H9 (cell line): ENCODE results near the gene ATXN7. TPM values are rescaled to one million over a fixed set of nuclear protein-coding genes. Genes with fewer than 3 reads are reported as not detected.

ENCODE experiments used
- DNase-seq: peaks from one replicate; pipeline ENCODE4 v3.0.0-alpha.2; 2017
- H2AFZ ChIP-seq: one replicate; pipeline ENCODE4 v1.6.1; 2013; ENCODE audit warnings: mild to moderate bottlenecking, low read length, control low read depth, moderate library complexity
- H2AK5ac ChIP-seq: 2 replicates; pipeline ENCODE4 v1.6.1; 2013; ENCODE audit warnings: low read length, control low read depth, mixed read lengths; ENCODE audit not compliant: insufficient read length
- H2BK120ac ChIP-seq: one replicate; pipeline ENCODE4 v1.6.1; 2013; ENCODE audit warnings: low read depth, mild to moderate bottlenecking, low read length, control low read depth, inconsistent platforms; ENCODE audit not compliant: poor library complexity, severe bottlenecking
- H2BK12ac ChIP-seq: 2 replicates; pipeline ENCODE4 v1.6.1; 2013; ENCODE audit warnings: low read length, control low read depth, mixed read lengths, low read depth; ENCODE audit not compliant: insufficient read length
- H2BK15ac ChIP-seq: 2 replicates; pipeline ENCODE4 v1.6.1; 2013; ENCODE audit warnings: low read depth, low read length, control low read depth
- H2BK20ac ChIP-seq: one replicate; pipeline ENCODE4 v1.6.1; 2013; ENCODE audit warnings: low read depth, mild to moderate bottlenecking, low read length, control low read depth, inconsistent platforms; ENCODE audit not compliant: poor library complexity, severe bottlenecking
- H2BK5ac ChIP-seq: 2 replicates; pipeline ENCODE4 v1.6.1; 2013; ENCODE audit warnings: low read length, control low read depth, mixed read lengths; ENCODE audit not compliant: insufficient read length
- H3K14ac ChIP-seq: 2 replicates; pipeline ENCODE4 v1.6.1; 2013; ENCODE audit warnings: low read length, control low read depth; ENCODE audit not compliant: insufficient read depth
- H3K18ac ChIP-seq: 2 replicates; pipeline ENCODE4 v1.6.1; 2013; ENCODE audit warnings: low read depth, mild to moderate bottlenecking, mixed read lengths, low read length, control low read depth; ENCODE audit not compliant: insufficient read length
- H3K23ac ChIP-seq: 2 replicates; pipeline ENCODE4 v1.6.1; 2013; ENCODE audit warnings: low read length, control low read depth, mixed read lengths, low read depth; ENCODE audit not compliant: insufficient read length
- H3K23me2 ChIP-seq: 2 replicates; pipeline ENCODE4 v1.6.1; 2013; ENCODE audit warnings: low read depth, mild to moderate bottlenecking, mixed read lengths, low read length, control low read depth; ENCODE audit not compliant: insufficient read length, poor library complexity, severe bottlenecking
- H3K27ac ChIP-seq: 2 replicates; pipeline ENCODE4 v1.5.1; 2013; ENCODE audit warnings: low read length, control low read depth, mixed read lengths, low read depth; ENCODE audit not compliant: insufficient read length
- H3K27me3 ChIP-seq: 2 replicates; pipeline ENCODE4 v1.6.1; 2013; ENCODE audit warnings: low read length, control low read depth, inconsistent platforms; ENCODE audit not compliant: insufficient read depth
- H3K4ac ChIP-seq: 2 replicates; pipeline ENCODE4 v1.6.1; 2013; ENCODE audit warnings: low read depth, mild to moderate bottlenecking, control low read depth, inconsistent platforms, low read length, moderate library complexity
- H3K4me1 ChIP-seq: 2 replicates; pipeline ENCODE4 v1.6.1; 2013; ENCODE audit warnings: low read length, control low read depth, inconsistent platforms; ENCODE audit not compliant: insufficient read depth
- H3K4me2 ChIP-seq: 2 replicates; pipeline ENCODE4 v1.6.1; 2013; ENCODE audit warnings: low read length, control low read depth, mixed read lengths; ENCODE audit not compliant: insufficient read length, insufficient read depth
- H3K56ac ChIP-seq: 2 replicates; pipeline ENCODE4 v1.6.1; 2013; ENCODE audit warnings: low read depth, mild to moderate bottlenecking, mixed read lengths, low read length, control low read depth; ENCODE audit not compliant: insufficient read length
- H3K79me1 ChIP-seq: 2 replicates; pipeline ENCODE4 v1.6.1; 2013; ENCODE audit warnings: low read depth, mild to moderate bottlenecking, moderate library complexity, low read length, control low read depth, inconsistent platforms; ENCODE audit not compliant: insufficient read depth, poor library complexity, severe bottlenecking
- H3K79me2 ChIP-seq: 2 replicates; pipeline ENCODE4 v1.6.1; 2013; ENCODE audit warnings: low read length, control low read depth, inconsistent platforms; ENCODE audit not compliant: insufficient read depth
- H3K9ac ChIP-seq: 2 replicates; pipeline ENCODE4 v1.6.1; 2013; ENCODE audit warnings: low read length, control low read depth, mixed read lengths; ENCODE audit not compliant: insufficient read length; ENCODE audit errors: extremely low read depth
- H3K9me3 ChIP-seq: one replicate; pipeline ENCODE4 v1.6.1; 2013; ENCODE audit warnings: low read depth, low read length, inconsistent platforms; ENCODE audit not compliant: control insufficient read depth
- H3T11ph ChIP-seq: one replicate; pipeline ENCODE4 v1.6.1; 2013; ENCODE audit warnings: mild to moderate bottlenecking, low read length, control low read depth, inconsistent platforms
- H4K20me1 ChIP-seq: one replicate; pipeline ENCODE4 v1.6.1; 2013; ENCODE audit not compliant: control insufficient read depth, insufficient read length, insufficient read depth
- H4K5ac ChIP-seq: 2 replicates; pipeline ENCODE4 v1.6.1; 2013; ENCODE audit warnings: low read depth, mild to moderate bottlenecking, mixed read lengths, low read length, control low read depth; ENCODE audit not compliant: insufficient read length
- H4K8ac ChIP-seq: replicated peaks from 2 replicates; pipeline ENCODE4 v1.6.1; 2013; ENCODE audit warnings: low read length, control low read depth, mixed read lengths, low read depth; ENCODE audit not compliant: insufficient read length
- H4K91ac ChIP-seq: 2 replicates; pipeline ENCODE4 v1.6.1; 2013; ENCODE audit warnings: low read depth, mild to moderate bottlenecking, moderate library complexity, mixed read lengths, low read length, control low read depth; ENCODE audit not compliant: insufficient read length
- H3K27ac Mint-ChIP-seq, 3 experiments: 2 replicates in 2 of 3; 3 replicates in 1 of 3; pipeline ENCODE4 v1.8.0; 2020 to 2021; ENCODE audit warnings: mixed read lengths in 3 of 3, mild to moderate bottlenecking in 1 of 3, moderate library complexity in 1 of 3
- H3K27me3 Mint-ChIP-seq: 2 replicates; pipeline ENCODE4 v1.8.0; 2021; ENCODE audit warnings: low read depth, mild to moderate bottlenecking, moderate library complexity, mixed read lengths
- H3K36me3 Mint-ChIP-seq, 3 experiments: 2 replicates in 2 of 3; 3 replicates in 1 of 3; pipeline ENCODE4 v1.8.0; 2020 to 2021; ENCODE audit warnings: low read depth in 3 of 3, mixed read lengths in 3 of 3; ENCODE audit not compliant: insufficient read depth in 1 of 3
- H3K4me1 Mint-ChIP-seq, 2 experiments: 2 replicates each; pipeline ENCODE4 v1.8.0; 2020; ENCODE audit warnings: mixed read lengths in 2 of 2
- H3K4me3 Mint-ChIP-seq, 2 experiments: 2 replicates in 1 of 2; 3 replicates in 1 of 2; pipeline ENCODE4 v1.8.0; 2020 to 2021; ENCODE audit warnings: mild to moderate bottlenecking in 2 of 2, mixed read lengths in 2 of 2, moderate library complexity in 1 of 2
- H3K9me3 Mint-ChIP-seq, 2 experiments: 2 replicates in 1 of 2; 3 replicates in 1 of 2; pipeline ENCODE4 v1.8.0; 2020; ENCODE audit warnings: mild to moderate bottlenecking in 2 of 2, mixed read lengths in 2 of 2, moderate library complexity in 1 of 2
- CTCF ChIP-seq: fragments of 200-600 bp; sonication (generic); conservative IDR thresholded peaks from 3 replicates; pipeline ENCODE4 v1.8.0; 2021; ENCODE audit warnings: antibody characterized with exemption, mild to moderate bottlenecking
- WGBS: extraction: QIAGEN DNeasy Blood & Tissue Kit; methylation state at CpG from one replicate; pipeline ENCODE4 v1.1.7; 2013; ENCODE audit warnings: missing lambda C conversion rate, low lambda C conversion rate, mixed read lengths; ENCODE audit not compliant: insufficient read length; ENCODE audit errors: extremely low coverage; 5-methylcytosine and 5-hydroxymethylcytosine counted together
- total RNA-seq: library from RNA; stranded (reverse); gene quantifications from 2 replicates; pipeline ENCODE4 v1.2.1, GENCODE V29; 2021

ATXN7 gene
- total RNA-seq, 1 experiment from 2014 or later, result 21.5 TPM

- Histone ChIP-seq H2AFZ (no peak overlapping the region), H2BK120ac (no peak overlapping the region), H3K23me2 (no peaks in the 10 kb centered on the region)
Observed at GRCh38 chr3:64039332-64039731, 175.7 kb downstream of the ATXN7 start.

More at GRCh38 chr3:64039332-64039731, 175.7 kb downstream of the ATXN7 start:
- H3K56ac ChIP-seq, result no peak overlapping the region
- H3K9me3 ChIP-seq, result no peaks in the 10 kb centered on the region
- Mint-ChIP-seq H3K4me3 (no peak overlapping the region), H3K4me1 (peaks cover 6 to 7% of the 10 kb centered on the region in 2 experiments; a peak in 3 of 4 replicates), H3K36me3 (no peaks in the 10 kb centered on the region), H3K27me3 (peaks cover 4% of the 10 kb centered on the region), H3K27ac (no peak overlapping the region), H3K9me3 (no peaks in the 10 kb centered on the region)
- no peaks in the 10 kb centered on the region for H3K79me1 ChIP-seq
- no peak overlapping the region for H4K91ac ChIP-seq
- H2AK5ac ChIP-seq, result no peak overlapping the region
- no peak overlapping the region for H4K8ac ChIP-seq
- H3K23ac ChIP-seq, result no peak overlapping the region
- H2BK12ac ChIP-seq, result no peak overlapping the region
- no peak overlapping the region for H3K14ac ChIP-seq
- no peaks in the 10 kb centered on the region for H3K4me1 ChIP-seq
- H4K5ac ChIP-seq, result no peak overlapping the region
- H3K27me3 ChIP-seq, result no peaks in the 10 kb centered on the region
- H3K18ac ChIP-seq, result no peak overlapping the region
- no peaks in the 10 kb centered on the region for H4K20me1 ChIP-seq
- no CpG with 5 or more reads among the region's 4 CpGs for WGBS
- H3K27ac ChIP-seq, result no peak overlapping the region
- H2BK20ac ChIP-seq, result no peak overlapping the region
- no peak overlapping the region for H3T11ph ChIP-seq
- no peak overlapping the region for H3K4me2 ChIP-seq
- no peak overlapping the region for H2BK5ac ChIP-seq
- H3K4ac ChIP-seq, result no peak overlapping the region
- no peak overlapping the region for H3K9ac ChIP-seq
- H2BK15ac ChIP-seq, result no peak overlapping the region
- DNase-seq, result no peak
- no peaks in the 10 kb centered on the region for H3K79me2 ChIP-seq
- TF ChIP-seq CTCF, result no peak
